HG02981 (cell line): ENCODE measurements around the gene ROR2.
A peak's percentile ranks its signal among the peaks of the same experiment; 100 is the strongest.
"Not testable (repeated sequence)": the region's sequence is repeated elsewhere in the genome, so short reads cannot be mapped to it uniquely, and the experiment has no call there.

Experiments used
- ATAC-seq: cut with Tn5 transposase; IDR thresholded peaks from one replicate; pipeline ENCODE4 v1.9.1; 2021; ENCODE audit warnings: mild to moderate bottlenecking, moderate library complexity; ENCODE audit not compliant: unreplicated experiment

ROR2 gene

DNA sequence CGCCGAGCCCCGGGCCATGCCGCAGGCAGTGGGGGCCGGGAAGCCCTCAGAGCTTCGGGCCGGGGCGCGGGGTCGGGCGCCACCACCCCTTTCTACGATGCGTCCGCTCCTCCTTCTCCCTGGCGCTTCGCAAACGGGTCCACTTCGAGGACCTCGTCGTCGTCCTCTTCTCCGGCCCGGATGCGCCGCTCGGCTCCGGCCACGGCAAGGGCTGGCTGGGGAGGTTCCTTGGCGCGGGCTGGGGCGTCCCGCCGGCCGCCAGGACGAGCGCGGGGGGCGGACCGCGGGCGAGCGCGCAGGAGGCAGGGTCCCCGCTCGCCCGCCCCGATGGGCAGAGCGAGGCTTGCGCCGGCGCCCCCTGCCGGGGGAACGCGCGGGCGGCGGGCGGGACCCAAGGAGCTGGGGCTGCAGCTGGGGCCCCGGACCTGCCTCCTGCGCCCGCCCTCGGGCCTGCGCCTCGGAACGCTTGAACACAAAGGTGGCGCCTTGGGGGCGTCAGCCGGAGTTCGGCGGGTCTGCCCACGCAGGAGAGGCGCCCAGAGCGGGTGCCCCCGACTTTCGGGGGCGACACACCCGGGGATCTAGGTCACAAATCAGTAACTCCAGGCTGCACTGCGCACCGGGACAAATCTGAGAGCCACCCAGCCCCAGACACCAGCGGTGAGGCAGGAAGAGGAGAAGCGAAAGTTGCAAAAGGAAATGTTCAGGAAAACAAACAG is at the start of gene ROR2:
ROR2 (minus strand) TSS at position 283 of the 719 bp plus-strand sequence.
- peak; percentile 57 for ATAC-seq

DNA sequence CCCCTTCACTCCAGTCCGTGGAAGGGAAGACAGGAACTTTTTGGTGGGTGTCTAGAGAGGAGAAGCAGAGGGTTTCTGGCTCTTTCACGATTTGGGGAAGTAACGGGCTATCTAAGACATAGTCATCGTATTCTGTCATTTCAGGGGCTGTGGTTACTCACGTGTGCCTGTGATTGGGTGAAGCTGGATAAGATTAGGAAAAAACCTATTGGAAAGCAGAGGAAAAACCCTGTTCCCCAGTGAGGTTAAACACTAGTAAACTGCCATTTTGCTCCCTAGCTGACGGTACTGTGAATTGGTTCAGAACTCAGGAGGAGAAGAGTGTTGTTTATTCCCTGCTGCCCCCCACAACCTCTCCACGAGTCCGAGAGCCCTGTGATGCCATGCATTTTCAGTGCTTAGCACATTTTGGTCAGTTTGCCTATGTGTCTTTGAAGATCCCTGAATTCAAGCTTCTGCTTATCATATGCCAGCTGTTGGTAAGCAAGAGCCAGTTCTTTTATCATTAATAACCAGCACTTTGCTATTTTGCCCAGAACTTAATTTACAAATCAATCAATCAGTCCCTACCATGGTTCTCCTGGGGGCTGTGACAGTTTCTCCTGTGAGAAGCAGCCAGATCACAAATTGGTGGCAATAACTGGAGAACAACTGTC is 45.1 kb upstream of the ROR2 start:
- no peak for ATAC-seq

DNA sequence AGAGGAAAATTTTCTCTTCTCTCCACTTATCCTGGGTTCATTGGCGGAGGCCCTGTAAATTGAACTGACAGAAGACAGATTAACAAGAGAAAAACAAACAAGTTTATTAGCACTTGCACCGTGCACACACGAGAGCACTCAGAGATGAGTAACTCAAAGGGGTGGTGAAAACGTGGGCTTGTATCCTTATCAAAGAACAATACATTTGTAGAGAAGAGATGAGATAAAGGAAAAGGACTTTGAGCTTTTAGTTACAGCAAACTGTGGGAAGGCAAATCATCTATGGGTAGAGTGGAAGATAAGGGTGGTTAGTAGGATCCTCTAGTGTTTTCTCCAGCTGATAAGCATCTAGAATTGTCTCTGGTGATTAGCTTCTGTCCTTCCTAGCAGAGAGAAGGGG is 44.4 kb upstream of the ROR2 start:
- no peak for ATAC-seq

DNA sequence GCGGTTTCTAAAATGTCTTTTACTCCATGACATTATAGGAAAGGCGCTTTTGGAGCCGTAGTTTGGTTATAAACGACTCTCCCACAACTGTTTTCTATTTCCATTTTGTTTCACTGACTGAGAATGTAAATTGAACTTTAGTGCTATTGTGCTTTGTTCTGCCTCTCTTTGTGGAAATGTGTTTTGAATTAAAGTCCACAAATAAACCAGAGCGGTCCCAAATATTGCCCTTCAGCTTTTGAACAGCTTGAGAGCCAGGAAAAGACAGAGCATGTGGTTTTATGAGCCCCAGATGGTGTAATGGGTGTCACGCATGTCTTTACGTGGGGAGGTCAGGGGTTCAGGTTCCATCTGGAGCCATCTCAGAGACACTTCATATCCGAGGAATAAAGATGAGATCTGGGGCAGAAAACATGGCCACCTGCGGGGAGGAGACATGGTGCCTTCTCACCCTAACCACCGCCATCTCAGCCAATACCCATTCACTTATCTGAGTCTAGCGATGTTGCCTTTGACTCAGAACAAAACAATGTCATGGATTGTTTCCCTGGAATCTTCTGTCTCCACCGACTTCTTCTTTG is 42.5 kb upstream of the ROR2 start:
- no peak for ATAC-seq

DNA sequence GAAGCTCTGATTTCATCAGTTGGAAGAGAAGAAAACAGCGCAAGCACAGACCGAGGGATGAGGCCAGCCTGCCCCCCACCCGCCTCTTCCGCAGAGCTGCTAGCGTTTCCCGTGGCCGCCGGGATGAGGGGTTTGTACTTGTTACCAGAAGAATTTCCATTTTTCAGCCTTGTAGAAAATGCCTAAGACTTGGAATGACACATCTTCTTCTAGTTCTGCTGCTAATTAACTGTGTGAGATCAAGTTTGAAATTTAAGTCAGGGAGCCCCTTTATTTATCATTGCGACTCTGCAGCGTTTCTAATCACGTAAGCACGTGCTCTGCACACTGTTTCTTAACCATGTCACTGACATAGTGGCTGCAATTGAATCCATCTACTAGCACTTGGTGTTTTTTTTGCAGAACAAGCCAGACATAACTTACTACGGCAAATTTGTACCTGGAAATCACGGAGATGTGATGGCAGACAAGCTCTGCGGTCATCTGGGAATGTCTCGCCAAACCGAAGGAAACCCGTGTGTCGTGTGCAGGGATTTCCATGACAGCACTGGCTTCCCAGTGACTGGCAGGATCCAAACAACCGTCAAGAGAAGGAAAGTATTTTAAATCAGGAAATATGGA is 41.8 kb upstream of the ROR2 start:
- ATAC-seq, result no peak

DNA sequence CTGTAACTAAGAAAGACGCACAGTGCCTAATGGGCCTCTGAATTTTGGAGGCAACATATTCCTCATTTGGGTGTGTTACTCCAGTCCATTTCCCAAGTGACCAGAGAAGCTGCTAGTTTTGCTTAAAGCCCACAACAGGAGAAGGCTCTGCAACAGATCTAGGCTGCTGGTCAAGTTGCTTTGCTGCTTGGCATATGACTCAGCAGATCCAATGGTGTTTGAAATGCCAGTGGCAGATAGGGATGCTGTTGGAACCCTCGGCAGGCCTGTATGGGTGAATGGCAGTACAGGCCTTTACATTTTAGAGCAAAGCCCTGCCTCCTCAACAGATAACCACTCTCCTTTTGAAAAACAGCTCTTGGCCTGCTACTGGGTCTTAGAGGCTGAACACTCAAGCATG is 36.2 kb upstream of the ROR2 start:
- ATAC-seq, result no peak

DNA sequence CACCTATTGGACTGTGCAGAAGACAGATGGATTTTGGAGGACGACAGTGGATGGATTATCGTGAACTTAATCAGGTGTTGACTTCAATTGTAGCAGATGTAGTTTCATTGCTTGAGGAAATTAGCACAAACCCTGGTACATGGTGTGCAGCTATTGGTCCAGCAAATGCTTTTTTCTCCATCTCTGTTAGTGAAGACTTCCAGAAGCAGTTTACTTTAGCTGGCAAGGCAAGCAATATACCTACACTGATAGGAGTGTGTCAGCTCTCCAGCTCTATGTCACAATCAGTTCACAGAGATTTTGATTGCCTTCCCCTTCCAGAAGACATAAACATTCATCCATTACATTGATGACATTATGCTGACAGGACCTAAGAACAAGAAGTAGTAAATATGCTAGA is 35.7 kb upstream of the ROR2 start:
- ATAC-seq, result no peak

DNA sequence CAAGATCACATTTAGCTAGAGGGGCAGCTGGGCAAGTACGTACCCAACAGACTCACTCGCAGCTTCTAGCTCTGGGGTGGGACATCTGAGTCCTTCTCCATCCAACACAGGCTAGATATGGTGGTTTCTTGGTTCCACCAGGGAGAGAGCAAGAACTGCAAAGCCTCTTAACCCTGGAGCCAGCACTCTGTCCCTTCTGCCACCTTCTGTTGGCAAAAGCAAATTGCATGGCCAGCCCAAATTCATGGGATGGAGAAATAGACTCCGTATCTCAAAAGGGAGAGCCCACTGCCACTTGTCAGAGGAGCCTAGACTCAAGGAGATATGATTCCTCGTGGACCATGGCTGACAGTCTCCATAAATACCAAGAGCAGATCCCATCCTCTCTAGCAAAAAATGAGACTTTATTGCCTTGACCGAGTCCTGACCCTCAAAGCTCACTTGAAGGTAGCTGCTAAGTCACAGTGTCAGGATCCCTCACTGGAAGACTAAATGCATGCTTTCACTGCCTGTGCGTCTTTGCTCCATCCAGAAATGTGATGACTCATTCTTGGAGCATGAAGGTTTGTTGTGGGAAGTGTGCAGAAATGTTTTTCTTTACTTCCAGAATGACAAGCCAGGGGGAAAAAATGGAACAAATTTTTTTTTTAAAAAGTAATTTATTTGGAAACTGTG is 28.8 kb upstream of the ROR2 start:
- no peak for ATAC-seq

DNA sequence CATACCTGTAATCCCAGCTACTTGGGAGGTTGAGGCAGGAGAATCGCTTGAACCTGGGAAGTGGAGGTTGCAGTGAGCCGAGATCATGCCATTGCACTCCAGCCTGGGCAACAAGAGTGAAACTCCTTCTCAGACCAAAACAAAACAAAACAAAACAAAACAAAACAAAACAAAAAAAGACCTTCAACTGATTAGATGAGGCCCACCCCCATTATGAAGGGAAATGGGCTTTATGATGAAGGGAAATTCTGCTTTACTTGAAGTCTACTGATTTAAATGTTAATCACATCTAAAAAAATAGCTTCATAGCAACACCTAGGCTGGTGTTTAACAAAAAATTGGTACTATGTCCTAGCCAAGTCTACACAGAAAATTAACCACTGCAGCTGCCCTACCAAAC is 25.2 kb upstream of the ROR2 start:
- ATAC-seq, result not testable (repeated sequence)

DNA sequence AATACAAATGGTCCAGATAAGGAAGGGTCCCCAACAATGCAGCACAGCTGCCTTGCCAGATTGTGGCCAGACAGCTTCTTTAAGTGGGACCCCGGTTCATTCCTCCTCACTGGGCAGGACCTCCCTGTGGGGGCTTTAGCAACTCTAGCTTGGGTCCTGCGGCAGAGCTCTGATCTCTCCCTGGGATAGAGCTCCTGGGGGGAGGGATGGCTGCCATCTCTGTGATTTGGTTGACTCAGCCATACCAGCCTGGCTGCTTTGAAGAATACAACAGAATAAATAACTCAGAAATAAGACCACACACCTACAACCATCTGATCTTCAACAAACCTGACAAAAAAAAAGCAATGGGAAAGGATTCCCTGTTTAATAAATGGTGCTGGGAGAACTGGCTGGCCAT is 22.7 kb upstream of the ROR2 start:
- no peak for ATAC-seq

DNA sequence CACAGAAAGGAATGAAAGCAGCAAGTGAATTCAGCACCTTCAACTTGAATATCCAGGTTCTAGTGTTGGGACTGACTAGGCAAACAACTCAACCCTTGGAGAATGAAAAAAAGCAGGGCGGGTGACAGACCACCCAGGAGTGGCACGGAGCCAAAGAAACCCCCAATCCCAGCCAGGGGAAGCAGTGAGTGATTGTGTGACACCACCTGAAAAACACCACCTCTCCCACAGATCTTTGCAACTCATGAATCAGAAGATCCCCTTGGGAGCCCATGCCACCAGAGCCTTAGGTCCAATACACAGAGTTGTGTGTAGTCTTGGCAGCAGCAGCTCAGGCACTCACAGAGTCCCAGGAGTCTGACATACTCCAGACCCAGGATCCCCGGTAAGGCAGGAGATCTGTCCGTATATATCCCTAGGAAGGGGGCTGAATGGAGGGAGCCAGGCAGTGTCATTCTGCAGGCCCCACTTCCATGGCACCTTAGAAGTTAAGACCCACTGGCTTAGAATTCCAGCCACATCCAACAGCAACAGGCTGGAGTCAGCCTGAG is 22.1 kb upstream of the ROR2 start:
- ATAC-seq, result no peak

DNA sequence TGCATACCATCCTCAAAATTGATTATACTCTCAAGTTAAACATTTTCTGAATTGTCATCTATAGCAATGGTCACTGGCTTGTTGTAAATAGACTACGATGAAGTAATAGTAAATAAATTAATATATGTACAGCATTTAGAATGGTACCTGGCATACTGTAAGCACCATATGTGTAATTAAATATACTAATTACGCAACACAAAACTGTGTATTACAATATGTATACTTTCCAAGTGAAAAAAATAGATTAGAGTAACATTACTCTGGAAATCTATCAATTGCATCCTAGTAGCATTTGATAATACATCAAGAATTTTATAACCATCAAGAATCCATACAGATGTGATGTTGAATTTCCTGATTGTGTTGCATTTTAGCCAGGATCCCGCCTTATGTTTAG is 17.2 kb upstream of the ROR2 start:
- ATAC-seq, result no peak

DNA sequence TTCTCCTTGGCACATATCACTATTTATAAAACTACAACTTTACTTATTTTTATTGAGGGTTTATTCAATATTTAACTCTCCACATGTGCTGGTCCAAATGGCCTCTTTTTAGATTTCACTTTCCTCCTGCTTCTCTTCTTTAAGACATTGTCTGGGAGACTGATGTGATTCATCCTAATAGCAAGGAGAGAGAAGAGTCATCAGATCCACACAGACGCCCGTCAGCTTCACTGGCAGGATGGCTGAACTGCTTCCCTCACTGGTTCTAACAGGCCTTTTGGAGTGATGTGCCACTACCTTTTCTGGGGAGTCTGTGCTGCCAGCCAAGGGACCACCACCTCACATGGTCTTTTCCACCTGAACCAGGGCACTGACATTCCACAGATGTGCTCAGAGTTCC is 16.5 kb upstream of the ROR2 start:
- no peak for ATAC-seq

DNA sequence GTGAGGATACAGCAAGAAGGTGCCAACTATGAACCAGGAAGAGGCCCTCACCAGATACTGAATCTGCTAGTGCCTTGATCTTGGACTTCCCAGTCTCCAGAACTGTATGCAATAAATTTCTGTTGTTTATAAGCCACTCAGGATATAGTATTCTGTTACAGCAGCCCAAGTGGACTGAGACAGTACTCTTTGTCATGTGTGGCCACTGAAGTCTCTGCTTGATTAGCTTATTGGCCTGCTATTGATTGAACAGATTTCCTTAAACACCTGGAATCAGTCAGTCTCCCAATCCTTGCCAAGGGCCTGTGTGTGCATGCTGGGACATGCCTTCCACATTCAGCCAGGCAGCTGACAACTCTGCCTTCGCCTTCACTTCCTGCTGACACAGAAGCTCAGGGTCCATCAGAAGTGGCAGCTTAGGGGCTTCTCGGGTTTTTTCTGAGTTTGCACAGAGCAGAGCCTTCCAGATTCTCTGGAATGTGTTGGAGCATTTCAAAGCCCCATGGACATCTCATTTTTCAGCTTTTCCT is 13.7 kb upstream of the ROR2 start:
- ATAC-seq, result no peak

DNA sequence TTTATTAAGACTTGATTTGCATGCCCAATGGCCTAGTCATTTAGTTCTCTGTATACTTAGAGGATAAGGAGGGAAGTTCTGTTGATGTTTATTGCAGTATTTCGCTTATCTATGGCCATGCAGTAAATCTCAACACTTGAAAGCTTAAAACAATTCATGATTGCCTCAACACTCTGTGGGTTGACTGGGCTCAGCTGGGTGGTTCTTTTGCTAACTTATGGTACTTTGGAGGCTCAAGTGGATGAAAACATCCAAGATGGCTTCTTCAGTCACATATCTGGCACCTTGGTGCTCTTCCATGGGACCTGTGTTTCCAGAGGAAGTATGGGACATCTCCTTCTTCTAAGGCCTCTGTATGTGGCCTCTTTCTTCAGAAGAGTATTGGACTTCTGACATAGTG is 10.3 kb upstream of the ROR2 start:
- ATAC-seq, result no peak

DNA sequence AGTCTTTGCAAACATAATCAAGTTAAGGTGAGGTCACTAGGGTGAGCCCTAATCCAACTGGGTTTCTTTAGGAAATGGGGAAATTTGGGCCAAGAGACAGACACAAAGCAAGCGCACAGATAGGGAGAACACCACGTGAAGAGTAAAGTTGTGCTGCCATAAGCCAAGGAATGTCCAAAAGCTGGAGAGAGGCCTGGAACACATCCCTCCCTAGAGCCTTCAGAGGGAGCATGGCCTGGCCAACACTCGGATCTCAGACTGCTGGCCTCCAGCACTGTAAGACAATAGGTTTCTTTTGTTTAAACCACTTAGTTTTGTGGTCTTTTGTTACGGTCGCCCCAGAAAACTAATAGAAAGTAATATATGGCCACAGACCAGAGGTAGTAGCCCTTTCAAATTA is 8.1 kb upstream of the ROR2 start:
- ATAC-seq, result no peak

DNA sequence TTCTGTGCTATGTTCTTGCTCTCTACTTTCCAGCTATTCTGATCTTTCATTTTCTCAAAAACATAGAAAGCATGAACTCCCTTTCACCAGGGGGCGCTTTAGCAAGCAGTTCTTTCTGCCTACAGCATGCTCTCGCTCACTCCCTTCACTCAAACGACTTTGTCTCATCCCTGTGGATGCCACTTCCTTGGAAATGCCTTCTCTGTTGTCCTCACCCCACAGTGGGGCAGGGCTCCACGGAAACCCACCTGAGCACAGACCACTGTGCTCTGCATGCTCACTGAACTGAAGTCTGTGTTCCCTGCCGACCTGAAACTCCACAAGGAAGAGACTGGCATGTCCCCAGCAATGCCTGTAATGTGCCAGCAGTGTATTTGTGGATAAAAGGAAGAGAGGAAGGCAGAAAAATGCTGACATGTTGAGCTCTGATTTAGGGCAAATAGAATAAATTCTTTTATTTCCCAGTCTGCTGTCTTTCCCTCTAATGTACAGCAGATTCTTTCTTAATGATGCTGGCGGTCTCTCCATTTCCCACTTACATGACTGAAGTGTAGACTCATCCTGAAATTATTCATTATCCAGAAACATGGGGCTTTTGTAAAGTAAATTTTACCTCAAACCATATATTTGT is 4.9 kb upstream of the ROR2 start:
- no peak for ATAC-seq

DNA sequence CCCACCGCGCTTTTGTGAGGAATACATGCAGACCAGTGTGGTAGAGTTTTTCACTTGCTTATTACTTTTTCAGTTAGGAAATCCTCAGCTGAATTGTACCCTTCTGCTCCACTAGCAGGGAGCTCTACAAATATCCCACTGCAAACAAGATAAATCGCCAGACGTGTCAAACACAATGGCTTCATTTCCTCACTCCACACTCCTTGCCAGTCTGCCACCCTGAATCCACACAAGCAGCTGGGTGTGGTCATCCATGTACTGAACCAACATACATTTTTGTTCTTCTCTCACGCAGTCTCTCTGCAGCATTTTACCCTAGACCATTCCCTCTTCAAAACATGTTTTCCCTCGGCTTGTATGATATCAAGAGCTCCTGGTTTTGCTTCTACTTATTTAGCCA is 3.7 kb upstream of the ROR2 start:
- ATAC-seq, result no peak

DNA sequence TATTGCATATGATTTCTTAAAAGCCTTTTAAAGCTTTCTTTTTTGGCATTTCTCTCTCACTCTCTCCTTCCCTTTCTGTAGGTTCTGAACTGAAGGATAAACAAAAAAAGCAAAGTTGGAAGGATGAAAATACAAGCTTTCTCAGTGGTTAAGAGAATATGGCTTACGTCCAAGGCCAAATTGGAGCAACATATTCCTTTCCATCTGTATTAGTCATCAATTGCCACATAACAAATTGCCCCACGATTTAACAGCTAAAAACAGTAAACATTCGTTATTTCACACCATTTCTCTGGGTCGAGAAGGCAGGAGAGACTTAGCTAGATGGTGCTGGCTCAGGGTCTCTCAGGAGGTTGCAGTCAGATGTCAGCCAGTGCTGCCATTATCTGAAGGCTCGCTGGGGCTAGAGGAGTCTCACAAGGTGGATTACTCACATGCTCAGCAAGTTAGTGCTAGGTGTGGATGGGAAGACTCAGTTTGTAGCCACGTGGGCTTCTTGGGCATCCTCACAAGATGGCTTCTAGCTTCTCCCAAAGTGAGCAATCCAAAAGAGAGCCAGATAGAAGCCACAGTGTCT is 2.0 kb upstream of the ROR2 start:
- ATAC-seq, result no peak

DNA sequence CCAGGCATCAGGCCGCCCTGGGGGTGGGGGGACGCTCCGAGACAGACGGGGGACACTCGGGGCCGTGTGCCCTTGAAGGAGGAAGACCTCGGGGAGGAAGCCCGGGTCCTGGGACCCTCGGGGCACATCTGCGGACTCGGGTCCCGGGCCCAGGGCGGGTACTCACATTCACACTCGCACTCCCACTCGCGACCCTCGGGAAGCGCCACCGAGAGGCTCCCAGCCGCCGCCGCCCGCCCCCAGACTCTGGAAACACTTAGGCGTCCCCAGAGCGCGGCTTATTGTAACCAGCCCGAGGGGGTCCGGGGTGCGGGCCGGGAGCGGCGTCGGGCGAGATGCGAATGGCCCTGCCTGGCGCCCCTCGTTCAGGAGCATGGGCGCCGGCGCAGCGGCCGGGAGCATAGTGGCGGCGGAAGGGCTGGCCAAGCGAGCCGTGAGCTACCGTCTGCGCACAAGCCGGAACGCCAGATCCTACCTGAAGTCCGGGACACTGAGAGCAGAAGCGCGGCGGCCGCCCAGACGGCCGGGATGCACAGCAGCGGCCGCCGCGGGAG is 559 bp downstream of the ROR2 start:
- ATAC-seq, result no peak
